GM19025 (cell line): ENCODE measurements around the gene SORBS1.
A peak's percentile ranks its signal among the peaks of the same experiment; 100 is the strongest.

ENCODE experiments used
- ATAC-seq: cut with Tn5 transposase; IDR thresholded peaks from one replicate; pipeline ENCODE4 v1.9.1; 2021; ENCODE audit warnings: mild to moderate bottlenecking, low read depth, moderate library complexity; ENCODE audit not compliant: unreplicated experiment

Gene SORBS1

DNA sequence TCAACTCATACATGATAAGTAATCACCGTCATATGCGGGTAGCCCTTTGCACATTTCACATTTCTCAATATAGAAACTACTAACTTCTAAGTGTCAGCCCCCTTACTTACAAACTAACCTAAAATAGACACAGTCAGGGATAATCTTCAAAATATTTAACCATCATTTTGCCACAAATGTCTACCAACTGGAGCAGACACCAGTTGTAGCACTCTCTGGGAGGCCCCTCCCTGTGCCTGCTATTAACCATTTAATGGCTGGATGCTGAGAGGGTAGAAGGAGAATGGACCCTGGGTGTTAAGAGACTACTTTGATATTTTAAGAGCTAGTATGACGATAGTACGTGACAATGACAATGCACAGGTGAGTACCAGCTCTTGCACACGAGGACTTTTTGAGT is 116.4 kb downstream of the SORBS1 start:
- ATAC-seq, result no peak

GRCh38 chr10:95443636-95444035 is 117.5 kb downstream of the SORBS1 start:
- ATAC-seq, result no peak

DNA sequence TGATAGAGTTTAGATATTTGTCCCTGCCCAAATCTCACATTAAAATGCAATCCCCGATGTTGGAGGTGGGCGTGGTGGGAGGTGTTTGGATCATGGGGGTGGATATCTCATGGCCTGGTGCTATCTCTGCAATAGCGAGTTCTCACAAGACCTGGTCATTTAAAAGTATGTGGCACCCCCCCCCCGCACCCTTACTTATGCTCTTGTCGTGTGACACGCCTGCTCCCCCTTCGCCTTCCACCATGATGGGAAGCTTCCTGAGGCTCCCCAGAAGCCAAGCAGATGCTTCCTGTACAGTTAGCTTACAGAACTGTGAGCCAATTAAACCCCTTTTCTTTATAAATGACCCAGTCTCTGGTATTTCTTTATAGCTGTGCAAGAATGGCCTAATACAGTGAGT is 118.8 kb downstream of the SORBS1 start:
- ATAC-seq, result no peak

- ATAC-seq, result peak; percentile 11
Measured at GRCh38 chr10:95441547-95441923, 119.6 kb downstream of the SORBS1 start.

DNA sequence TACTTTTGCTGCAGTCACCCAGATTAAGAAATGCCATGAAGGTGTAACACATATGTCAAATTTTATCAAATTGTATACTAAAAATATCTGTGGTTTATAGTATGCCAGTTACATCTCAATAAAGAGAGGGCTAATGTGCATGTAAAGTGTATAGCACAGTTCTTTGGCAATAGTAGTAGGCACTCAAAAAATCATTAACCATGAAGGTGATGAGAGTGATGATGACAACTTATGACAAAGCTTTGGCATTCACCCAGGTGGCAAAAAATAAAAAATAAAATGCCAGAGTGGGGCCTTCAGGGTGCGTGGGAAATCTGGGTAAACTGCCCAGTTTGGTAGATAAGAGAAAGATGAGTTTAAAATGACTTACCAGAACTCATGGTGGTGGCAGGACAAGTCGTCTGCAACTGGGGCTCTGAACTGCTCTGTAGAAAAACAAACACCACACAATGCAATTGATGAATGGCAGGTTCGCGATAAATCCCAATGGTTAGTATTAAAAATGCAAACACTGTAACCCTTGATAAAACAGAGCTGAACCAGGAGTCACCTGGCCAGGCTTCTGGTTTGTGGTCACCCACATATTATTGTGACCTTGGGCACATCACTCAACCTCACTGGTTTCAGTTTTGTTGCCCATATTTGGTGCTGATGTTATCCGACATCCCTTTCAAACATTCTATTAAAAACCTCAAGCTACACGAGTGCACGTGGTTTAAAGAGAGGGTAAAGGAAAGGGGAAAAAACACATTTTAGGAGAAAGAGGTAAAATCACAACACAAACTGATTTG is 120.2 kb downstream of the SORBS1 start:
- peak; percentile 90 for ATAC-seq

DNA sequence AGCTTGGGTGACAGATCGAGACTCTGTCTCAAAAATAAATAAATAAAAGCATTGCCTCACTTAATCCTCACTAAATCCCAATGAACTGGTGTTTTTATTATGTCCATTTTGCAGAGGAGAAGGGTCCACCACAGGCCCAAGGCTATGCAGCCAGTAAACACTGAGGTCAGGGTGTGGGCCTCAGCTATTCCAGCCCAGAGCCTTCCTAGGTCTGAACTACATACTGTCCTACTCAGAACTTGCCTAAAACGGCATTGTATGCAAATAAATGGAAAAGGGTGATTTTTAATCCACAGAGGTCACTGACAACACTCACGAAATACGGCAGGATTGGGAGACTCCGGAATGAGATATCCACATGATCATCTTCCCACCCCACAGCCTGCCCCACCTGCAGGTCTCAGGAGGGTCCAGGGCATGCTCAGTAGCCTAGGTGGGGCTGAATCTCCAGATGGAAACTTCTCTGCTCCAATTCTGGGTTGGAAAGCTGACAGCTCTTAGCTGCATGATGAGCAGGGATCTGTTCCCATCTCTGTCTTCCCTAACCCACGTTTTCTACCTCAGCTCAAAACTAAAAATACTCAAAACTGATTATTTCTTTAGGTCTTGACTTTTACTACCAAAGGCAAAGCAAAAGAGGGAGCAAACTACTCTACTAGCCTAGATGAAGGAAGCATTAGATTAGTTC is 121.0 kb downstream of the SORBS1 start:
- no peak for ATAC-seq

DNA sequence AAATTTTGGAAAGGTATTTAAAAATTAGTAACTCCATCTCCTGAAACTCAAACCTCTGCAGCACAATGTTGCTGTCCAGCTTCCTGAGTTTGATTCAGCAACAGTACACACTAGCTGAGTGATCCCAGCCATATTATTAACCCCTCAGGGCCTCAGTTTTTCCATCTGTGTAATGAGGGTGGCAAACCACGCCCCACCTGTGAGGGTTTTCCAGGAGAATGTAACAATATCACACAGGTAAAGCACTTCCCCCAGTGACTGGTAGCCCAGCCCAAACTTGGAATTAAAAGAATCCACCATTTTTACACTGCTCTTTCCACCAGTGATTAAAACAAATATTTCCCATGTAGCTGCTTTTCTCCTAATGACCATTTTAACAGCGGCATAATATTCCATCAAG is 122.4 kb downstream of the SORBS1 start:
- ATAC-seq, result no peak

DNA sequence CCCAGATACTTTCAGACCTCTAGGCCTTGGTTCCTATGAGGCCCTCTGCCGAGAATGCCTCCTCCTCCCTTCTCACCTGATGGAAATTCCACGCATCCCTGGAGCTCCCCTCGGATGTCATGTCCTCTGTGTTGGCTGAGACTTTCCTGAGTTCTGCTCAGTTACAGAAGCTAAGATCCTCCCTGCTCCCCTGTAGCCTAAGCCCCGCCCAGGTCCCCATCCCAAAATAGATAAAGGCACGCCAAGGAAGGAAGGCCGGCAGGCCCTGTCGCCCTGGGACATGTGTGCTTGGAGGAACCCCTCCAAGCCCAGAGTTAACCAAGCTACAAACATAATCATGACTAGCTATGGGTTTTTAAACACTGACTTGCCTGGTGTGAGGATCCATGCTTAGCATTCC is 123.5 kb downstream of the SORBS1 start:
- no peak for ATAC-seq

- ATAC-seq, result no peak
Measured at GRCh38 chr10:95435548-95436279, 125.5 kb downstream of the SORBS1 start.

DNA sequence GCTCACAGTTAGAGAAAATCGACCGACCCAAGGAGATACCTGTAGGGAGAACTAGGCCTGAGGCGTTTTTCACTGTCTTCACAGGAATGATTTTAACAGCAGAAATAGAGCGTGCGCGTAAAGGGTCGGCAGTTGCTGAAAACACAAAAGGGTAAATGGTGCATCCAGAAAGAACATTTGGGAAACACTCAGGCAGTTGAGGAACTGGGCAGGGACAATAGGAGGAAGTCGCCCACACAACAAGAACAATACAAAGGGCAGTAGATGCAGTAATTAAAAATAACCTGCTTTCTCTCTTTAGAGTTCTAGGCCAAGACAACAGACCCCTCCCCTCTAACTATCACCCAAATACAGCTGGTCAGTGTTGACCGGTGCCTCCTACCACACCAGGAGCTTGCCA is 126.6 kb downstream of the SORBS1 start:
- ATAC-seq, result no peak

GRCh38 chr10:95431900-95432342 is 129.2 kb downstream of the SORBS1 start:
- peak; percentile 54 for ATAC-seq

DNA sequence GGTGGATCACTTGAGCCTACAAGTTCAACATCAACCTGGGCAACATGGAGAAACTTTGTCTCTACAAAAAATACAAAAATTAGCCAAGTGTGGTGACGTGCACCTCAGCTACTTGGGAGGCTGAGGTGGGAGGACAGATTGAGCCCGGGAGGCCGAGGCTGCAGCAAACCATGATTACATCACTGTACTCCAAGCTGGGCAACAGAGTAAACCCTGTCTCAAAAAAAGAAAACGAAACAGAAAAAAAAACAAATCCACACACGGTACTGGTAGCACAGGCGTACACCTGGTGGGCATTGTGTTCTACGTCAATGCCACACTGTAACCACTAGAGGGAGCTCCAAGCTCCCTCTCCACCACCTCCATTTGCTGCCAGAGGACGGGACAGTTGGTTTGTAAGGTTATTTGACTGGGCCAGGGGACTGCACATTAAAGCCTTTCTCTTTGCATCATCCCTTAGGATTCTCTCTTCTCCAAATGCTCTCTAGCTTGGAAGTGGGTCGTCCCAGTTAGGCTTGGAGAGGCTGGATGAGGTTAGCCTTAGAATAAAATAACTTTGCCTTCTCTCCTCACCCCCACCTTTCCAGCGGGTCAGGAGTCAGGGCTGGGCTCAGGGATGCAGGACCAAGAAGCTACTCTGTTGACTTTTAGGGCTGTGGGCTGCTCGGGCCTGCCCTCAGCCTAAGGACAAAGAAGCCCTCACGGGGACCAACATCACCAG is 130.8 kb downstream of the SORBS1 start:
- peak; percentile 79 for ATAC-seq

DNA sequence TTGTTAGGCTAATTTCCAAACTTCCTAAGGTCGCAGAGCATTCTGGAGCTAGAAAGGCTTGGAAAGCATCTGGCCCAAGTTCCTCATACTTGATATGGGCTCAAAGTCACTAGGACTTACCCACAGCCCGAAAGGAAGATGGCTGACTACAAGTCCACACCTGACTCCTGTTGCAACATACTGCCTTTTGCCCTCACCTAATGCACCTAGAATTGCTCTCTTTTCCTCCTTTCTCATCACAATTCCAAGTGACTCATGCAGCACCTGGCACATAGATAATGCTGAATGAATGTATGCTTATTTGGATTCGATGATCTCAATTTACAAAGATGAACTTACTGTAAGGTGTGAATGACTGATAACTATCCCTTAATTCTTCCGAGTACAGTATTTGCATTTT is 131.5 kb downstream of the SORBS1 start:
- ATAC-seq, result no peak

- ATAC-seq, result no peak
Measured at GRCh38 chr10:95428701-95429100, 132.5 kb downstream of the SORBS1 start.

DNA sequence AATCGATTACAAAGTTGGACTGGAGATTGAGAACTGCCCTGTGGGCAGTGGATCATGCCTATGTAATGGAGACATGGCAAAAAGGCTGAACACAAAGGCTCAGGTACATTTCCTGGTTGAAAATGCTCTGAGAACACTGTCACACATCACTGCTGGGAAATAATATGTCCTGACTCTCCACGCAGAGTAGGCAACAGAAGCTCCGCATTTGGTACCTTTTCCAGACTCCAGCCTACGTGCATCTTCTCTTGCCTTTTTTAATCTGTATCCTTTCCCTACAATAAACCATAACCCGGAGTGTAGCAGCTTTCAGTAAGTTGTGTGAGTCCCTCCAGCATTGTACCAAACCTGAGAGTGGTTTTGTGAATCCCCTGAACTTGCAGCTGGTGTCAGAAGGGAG is 134.7 kb downstream of the SORBS1 start:
- no peak for ATAC-seq

GRCh38 chr10:95425592-95426465 is 135.3 kb downstream of the SORBS1 start:
- no peak for ATAC-seq

DNA sequence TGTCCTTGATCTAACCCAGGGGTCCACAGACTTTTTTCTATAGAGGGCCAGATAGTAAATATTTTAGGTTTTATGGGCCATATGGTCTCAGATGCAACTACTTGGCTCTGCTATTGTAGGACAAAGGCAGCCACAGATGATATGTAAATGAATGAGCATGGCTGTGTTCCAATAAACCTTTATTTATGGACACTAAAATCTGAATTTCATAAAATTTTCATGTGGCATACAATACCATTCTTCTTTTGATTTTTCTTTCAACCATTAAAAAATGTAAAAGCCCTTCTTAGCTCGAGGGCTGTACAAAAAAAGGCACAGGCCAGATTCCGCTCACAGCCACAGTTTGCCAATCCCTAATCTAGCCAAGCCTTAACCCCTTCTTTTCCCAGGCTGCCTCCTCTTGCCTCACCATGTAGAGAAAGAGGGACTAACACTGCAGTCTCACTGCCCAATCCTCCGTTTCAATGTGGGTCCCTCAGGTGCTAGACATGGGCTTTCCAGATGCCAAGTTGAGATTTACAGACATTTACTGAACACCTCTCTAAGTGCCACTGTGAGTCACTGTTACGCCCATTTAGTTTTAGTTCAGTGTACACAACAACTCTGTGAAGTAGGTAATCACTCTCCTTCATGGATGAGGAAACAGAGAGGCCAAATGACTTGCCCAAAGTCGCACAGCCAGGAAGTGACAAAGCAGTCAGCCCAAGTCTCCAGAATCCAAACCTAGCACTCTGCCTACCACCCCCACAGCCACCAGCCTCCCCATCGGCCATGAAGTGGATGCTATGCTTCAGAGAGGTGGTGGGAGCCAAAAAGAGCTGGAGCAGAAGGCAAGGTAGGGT is 137.8 kb downstream of the SORBS1 start:
- no peak for ATAC-seq

GRCh38 chr10:95422233-95422632 is 138.9 kb downstream of the SORBS1 start:
- no peak for ATAC-seq

DNA sequence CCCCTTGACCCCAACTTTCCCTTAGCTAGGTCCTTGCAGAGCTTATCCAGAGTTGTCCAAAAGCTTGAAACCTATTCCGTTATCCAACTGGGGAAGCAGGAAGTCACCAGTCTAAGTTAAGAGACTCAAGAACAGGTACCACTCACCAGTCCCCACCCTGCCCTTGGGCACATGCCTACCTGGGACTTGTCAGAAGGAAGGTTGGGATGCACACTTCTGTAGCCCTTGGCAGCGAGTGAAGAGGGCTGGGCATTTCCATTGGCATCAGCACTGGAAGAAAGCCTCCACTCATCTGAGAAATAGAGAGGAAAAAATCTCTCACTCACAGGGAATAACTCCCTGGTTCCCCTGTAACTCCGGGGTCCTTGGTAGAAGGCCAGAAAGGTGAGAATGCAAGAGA is 139.4 kb downstream of the SORBS1 start:
- ATAC-seq, result no peak
